ENCODE measurements around the gene MICAL2.

MICAL2 gene

GRCh38 chr11:12266132-12266531 is 155.7 kb downstream of the MICAL2 start:
- Mint-ChIP-seq H3K36me3 (ENCODE audit: low read depth) (no peaks in the 10 kb centered on the region), H3K4me3 (no peak overlapping the region), H3K4me1 (peaks cover 29% of the 10 kb centered on the region), H3K9me3 (no peaks in the 10 kb centered on the region), H3K27ac (no peak overlapping the region), H3K27me3 (ENCODE audit: low read depth, poor library complexity) (peaks cover 21% of the 10 kb centered on the region)
- no peak for DNase-seq
- TF ChIP-seq CTCF (IDR thresholded peaks at IDR 0.05), result no peak

GRCh38 chr11:12266943-12267342 is 156.6 kb downstream of the MICAL2 start:
- H3K4me3 Mint-ChIP-seq, result no peak overlapping the region
- TF ChIP-seq CTCF (IDR thresholded peaks at IDR 0.05), result no peak
- H3K27me3 Mint-ChIP-seq (ENCODE audit: low read depth, poor library complexity), result peaks cover 21% of the 10 kb centered on the region
- H3K4me1 Mint-ChIP-seq, result peaks cover 29% of the 10 kb centered on the region
- no peaks in the 10 kb centered on the region for H3K9me3 Mint-ChIP-seq
- H3K36me3 Mint-ChIP-seq (ENCODE audit: low read depth), result no peaks in the 10 kb centered on the region
- DNase-seq, result no peak
- H3K27ac Mint-ChIP-seq, result peak overlapping the region; percentile 68

GRCh38 chr11:12267921-12268320 is 157.5 kb downstream of the MICAL2 start:
- no peak for DNase-seq
- Mint-ChIP-seq H3K27me3 (ENCODE audit: low read depth, poor library complexity) (peaks cover 16% of the 10 kb centered on the region), H3K27ac (no peak overlapping the region), H3K4me3 (no peak overlapping the region), H3K9me3 (no peaks in the 10 kb centered on the region), H3K4me1 (peaks cover 24% of the 10 kb centered on the region), H3K36me3 (ENCODE audit: low read depth) (no peaks in the 10 kb centered on the region)
- no peak for TF ChIP-seq CTCF (IDR thresholded peaks at IDR 0.05)

GRCh38 chr11:12269104-12269441 is 158.7 kb downstream of the MICAL2 start:
- Mint-ChIP-seq H3K27ac (no peak overlapping the region), H3K27me3 (ENCODE audit: low read depth, poor library complexity) (peaks cover 14% of the 10 kb centered on the region), H3K36me3 (ENCODE audit: low read depth) (no peaks in the 10 kb centered on the region), H3K4me3 (no peak overlapping the region), H3K4me1 (peaks cover 22% of the 10 kb centered on the region), H3K9me3 (no peaks in the 10 kb centered on the region)
- DNase-seq, result no peak
- no peak for TF ChIP-seq CTCF (IDR thresholded peaks at IDR 0.05)

- Mint-ChIP-seq H3K4me1 (peaks cover 22% of the 10 kb centered on the region), H3K27me3 (ENCODE audit: low read depth, poor library complexity) (peaks cover 15% of the 10 kb centered on the region), H3K36me3 (ENCODE audit: low read depth) (no peaks in the 10 kb centered on the region), H3K27ac (peak overlapping the region; percentile 34), H3K9me3 (no peaks in the 10 kb centered on the region), H3K4me3 (no peak overlapping the region)
- no peak for DNase-seq
- TF ChIP-seq CTCF (IDR thresholded peaks at IDR 0.05), result no peak
These were observed 159.2 kb downstream of the MICAL2 start for GRCh38 chr11:12269446-12270214.

GRCh38 chr11:12270215-12270797 is 159.9 kb downstream of the MICAL2 start:
- peak overlapping the region; percentile 34 for H3K27ac Mint-ChIP-seq

More at GRCh38 chr11:12270215-12270797, 159.9 kb downstream of the MICAL2 start:
- peaks cover 19% of the 10 kb centered on the region for H3K27me3 Mint-ChIP-seq (ENCODE audit: low read depth, poor library complexity)
- H3K36me3 Mint-ChIP-seq (ENCODE audit: low read depth), result no peaks in the 10 kb centered on the region
- H3K4me3 Mint-ChIP-seq, result no peak overlapping the region
- DNase-seq, result no peak
- H3K4me1 Mint-ChIP-seq, result peaks cover 22% of the 10 kb centered on the region
- no peaks in the 10 kb centered on the region for H3K9me3 Mint-ChIP-seq
- no peak for TF ChIP-seq CTCF (IDR thresholded peaks at IDR 0.05)

Data from nephron progenitor cell (in vitro differentiated cells).